ENCODE results near the gene HIVEP3.
A peak's percentile ranks its signal among the peaks of the same experiment; 100 is the strongest.

HIVEP3 gene

GRCh38 chr1:41547781-41548560, 370.8 kb downstream of the HIVEP3 start:
- TF ChIP-seq, protein P1, sequence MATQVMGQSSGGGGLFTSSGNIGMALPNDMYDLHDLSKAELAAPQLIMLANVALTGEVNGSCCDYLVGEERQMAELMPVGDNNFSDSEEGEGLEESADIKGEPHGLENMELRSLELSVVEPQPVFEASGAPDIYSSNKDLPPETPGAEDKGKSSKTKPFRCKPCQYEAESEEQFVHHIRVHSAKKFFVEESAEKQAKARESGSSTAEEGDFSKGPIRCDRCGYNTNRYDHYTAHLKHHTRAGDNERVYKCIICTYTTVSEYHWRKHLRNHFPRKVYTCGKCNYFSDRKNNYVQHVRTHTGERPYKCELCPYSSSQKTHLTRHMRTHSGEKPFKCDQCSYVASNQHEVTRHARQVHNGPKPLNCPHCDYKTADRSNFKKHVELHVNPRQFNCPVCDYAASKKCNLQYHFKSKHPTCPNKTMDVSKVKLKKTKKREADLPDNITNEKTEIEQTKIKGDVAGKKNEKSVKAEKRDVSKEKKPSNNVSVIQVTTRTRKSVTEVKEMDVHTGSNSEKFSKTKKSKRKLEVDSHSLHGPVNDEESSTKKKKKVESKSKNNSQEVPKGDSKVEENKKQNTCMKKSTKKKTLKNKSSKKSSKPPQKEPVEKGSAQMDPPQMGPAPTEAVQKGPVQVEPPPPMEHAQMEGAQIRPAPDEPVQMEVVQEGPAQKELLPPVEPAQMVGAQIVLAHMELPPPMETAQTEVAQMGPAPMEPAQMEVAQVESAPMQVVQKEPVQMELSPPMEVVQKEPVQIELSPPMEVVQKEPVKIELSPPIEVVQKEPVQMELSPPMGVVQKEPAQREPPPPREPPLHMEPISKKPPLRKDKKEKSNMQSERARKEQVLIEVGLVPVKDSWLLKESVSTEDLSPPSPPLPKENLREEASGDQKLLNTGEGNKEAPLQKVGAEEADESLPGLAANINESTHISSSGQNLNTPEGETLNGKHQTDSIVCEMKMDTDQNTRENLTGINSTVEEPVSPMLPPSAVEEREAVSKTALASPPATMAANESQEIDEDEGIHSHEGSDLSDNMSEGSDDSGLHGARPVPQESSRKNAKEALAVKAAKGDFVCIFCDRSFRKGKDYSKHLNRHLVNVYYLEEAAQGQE (IDR thresholded peaks at IDR 0.05; ENCODE audit: low read depth), result 0 out of 2 replicates have a peak, but pooled peaks have one; percentile 6
- TF ChIP-seq MAX (IDR thresholded peaks at IDR 0.05), result no peak

- TF ChIP-seq USF1 (IDR thresholded peaks at IDR 0.05), result no peak
- TF ChIP-seq RAD21 (IDR thresholded peaks at IDR 0.05; ENCODE audit: low read depth), result no peak
- TF ChIP-seq, protein P1 (IDR thresholded peaks at IDR 0.05; ENCODE audit: low read depth), result no peak
- no peak for TF ChIP-seq CEBPB (IDR thresholded peaks at IDR 0.05)
- no peak for TF ChIP-seq CREB1 (IDR thresholded peaks at IDR 0.05; ENCODE audit: low read depth)
- TF ChIP-seq MAX (IDR thresholded peaks at IDR 0.05), result no peak
- no peak for TF ChIP-seq TEAD4 (IDR thresholded peaks at IDR 0.05)
- no peak for TF ChIP-seq NFIC (IDR thresholded peaks at IDR 0.05)
- TF ChIP-seq TAF1 (IDR thresholded peaks at IDR 0.05; ENCODE audit: low read depth), result no peak
- TF ChIP-seq ZBTB7A (IDR thresholded peaks at IDR 0.05; ENCODE audit: low read depth), result no peak
- TF ChIP-seq FOXM1 (IDR thresholded peaks at IDR 0.05; ENCODE audit: borderline replicate concordance, low read depth), result no peak
- TF ChIP-seq EGR1 (IDR thresholded peaks at IDR 0.05), result no peak
- no peak for TF ChIP-seq EP300 (IDR thresholded peaks at IDR 0.05; ENCODE audit: borderline replicate concordance)
- no peak for TF ChIP-seq TCF12 (IDR thresholded peaks at IDR 0.05; ENCODE audit: low read depth)
- TF ChIP-seq YY1 (IDR thresholded peaks at IDR 0.05; ENCODE audit: low read depth), result no peak
These were observed 371.4 kb downstream of the HIVEP3 start for GRCh38 chr1:41547336-41547735.

GRCh38 chr1:41546833-41547135, 371.9 kb downstream of the HIVEP3 start:
- TF ChIP-seq CEBPB (IDR thresholded peaks at IDR 0.05) (no peak), CREB1 (IDR thresholded peaks at IDR 0.05; ENCODE audit: low read depth) (no peak), EP300 (IDR thresholded peaks at IDR 0.05; ENCODE audit: borderline replicate concordance) (no peak), TCF12 (IDR thresholded peaks at IDR 0.05; ENCODE audit: low read depth) (no peak), MAX (IDR thresholded peaks at IDR 0.05) (no peak), EGR1 (IDR thresholded peaks at IDR 0.05) (no peak), YY1 (IDR thresholded peaks at IDR 0.05; ENCODE audit: low read depth) (no peak), NFIC (IDR thresholded peaks at IDR 0.05) (no peak), TEAD4 (IDR thresholded peaks at IDR 0.05) (no peak)

DNA sequence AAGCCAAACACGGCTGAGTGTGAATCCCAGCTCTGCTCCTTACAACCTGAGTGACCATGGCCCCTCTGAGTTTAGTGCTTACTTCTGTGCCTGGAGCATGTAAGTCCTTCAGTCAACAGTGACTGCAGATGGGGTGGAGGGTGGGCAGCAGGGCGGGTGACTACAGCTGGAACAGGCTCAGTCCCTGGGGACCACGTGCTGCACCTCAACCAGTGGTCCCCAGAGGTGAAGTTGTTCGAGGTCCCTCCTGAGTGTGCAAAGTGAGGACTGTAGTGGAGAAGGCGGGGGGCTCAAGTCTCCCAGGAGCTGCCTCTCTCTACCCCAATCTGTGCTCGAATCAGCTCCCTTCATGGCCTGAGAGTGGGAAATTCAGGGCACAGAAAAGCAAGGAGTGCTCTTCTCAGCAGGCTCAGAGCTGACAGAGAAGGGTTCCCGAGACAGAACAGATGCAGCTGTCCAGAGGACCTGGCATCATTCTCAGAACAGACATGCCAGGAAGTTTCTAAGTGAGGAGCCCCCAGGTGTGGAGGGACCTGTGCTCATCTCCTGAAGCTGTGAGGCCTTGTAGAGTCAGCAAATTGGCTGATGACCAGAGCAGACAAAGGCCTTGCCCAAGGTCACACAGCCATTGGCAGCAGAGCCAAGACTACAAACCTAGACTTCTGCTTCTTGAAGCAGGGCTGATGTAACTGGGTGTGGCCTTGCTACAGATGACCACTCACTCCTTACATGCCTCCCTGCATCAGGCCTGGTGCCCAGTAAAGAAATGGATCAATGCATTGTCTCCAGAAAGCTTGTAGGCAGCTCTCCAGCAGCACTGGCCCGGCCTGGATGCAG, 372.5 kb downstream of the HIVEP3 start:
- no peak for TF ChIP-seq USF1 (IDR thresholded peaks at IDR 0.05)
- no peak for TF ChIP-seq FOXM1 (IDR thresholded peaks at IDR 0.05; ENCODE audit: borderline replicate concordance, low read depth)
- TF ChIP-seq EP300 (IDR thresholded peaks at IDR 0.05; ENCODE audit: borderline replicate concordance), result no peak
- no peak for TF ChIP-seq RAD21 (IDR thresholded peaks at IDR 0.05; ENCODE audit: low read depth)
- TF ChIP-seq TEAD4 (IDR thresholded peaks at IDR 0.05), result no peak
- no peak for TF ChIP-seq CEBPB (IDR thresholded peaks at IDR 0.05)
- no peak for TF ChIP-seq ZBTB7A (IDR thresholded peaks at IDR 0.05; ENCODE audit: low read depth)
- TF ChIP-seq NFIC (IDR thresholded peaks at IDR 0.05), result no peak
- TF ChIP-seq CREB1 (IDR thresholded peaks at IDR 0.05; ENCODE audit: low read depth), result no peak
- TF ChIP-seq, protein P1 (IDR thresholded peaks at IDR 0.05; ENCODE audit: low read depth), result no peak
- no peak for TF ChIP-seq YY1 (IDR thresholded peaks at IDR 0.05; ENCODE audit: low read depth)
- TF ChIP-seq TCF12 (IDR thresholded peaks at IDR 0.05; ENCODE audit: low read depth), result no peak
